GM19328 (cell line): ENCODE results near the gene CDK16.
"Not testable (repeated sequence)": the region's sequence is repeated elsewhere in the genome, so short reads cannot be mapped to it uniquely, and the experiment has no call there.

Source experiments
- ATAC-seq: cut with Tn5 transposase; IDR thresholded peaks from one replicate; pipeline ENCODE4 v1.9.1; 2021; ENCODE audit warnings: mild to moderate bottlenecking, moderate library complexity; ENCODE audit not compliant: unreplicated experiment

Gene CDK16

GRCh38 chrX:47247206-47247998, 28.9 kb downstream of the CDK16 start:
- ATAC-seq, result no peak

- ATAC-seq, result no peak
These were observed 29.5 kb downstream of the CDK16 start for GRCh38 chrX:47247999-47248320.

- no peak for ATAC-seq
These were observed 30.1 kb downstream of the CDK16 start for GRCh38 chrX:47248576-47248975.

GRCh38 chrX:47250017-47250347, 31.5 kb downstream of the CDK16 start:
- ATAC-seq, result no peak

GRCh38 chrX:47257620-47258019, 39.1 kb downstream of the CDK16 start:
- ATAC-seq, result not testable (repeated sequence)

GRCh38 chrX:47264483-47265173, 46.1 kb downstream of the CDK16 start:
- no peak for ATAC-seq

GRCh38 chrX:47266643-47267042, 48.2 kb downstream of the CDK16 start:
- no peak for ATAC-seq

GRCh38 chrX:47272013-47272408, 53.5 kb downstream of the CDK16 start:
- no peak for ATAC-seq

- ATAC-seq, result no peak
These were observed 54.7 kb downstream of the CDK16 start for GRCh38 chrX:47273011-47273730.

GRCh38 chrX:47278691-47279090, 60.2 kb downstream of the CDK16 start:
- no peak for ATAC-seq
